Measurements from ENCODE around the gene PRKAR1B.
"Not testable (repeated sequence)": the region's sequence is repeated elsewhere in the genome, so short reads cannot be mapped to it uniquely, and the experiment has no call there.

DNA sequence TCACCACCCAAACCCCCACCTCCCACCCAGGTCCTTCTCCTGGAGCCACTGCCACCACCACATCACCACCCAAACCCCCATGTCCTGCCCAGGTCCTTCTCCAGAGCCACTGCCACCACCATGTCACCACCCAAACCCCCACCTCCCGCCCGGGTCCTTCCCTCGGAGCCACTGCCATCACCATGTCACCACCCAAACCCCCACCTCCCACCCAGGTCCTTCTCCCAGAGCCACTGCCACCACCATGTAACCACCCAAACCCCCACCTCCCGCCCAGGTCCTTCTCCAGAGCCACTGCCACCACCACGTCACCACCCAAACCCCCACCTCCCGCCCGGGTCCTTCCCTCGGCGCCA lies 175.5 kb downstream of the PRKAR1B start:
- TF ChIP-seq, protein P1, sequence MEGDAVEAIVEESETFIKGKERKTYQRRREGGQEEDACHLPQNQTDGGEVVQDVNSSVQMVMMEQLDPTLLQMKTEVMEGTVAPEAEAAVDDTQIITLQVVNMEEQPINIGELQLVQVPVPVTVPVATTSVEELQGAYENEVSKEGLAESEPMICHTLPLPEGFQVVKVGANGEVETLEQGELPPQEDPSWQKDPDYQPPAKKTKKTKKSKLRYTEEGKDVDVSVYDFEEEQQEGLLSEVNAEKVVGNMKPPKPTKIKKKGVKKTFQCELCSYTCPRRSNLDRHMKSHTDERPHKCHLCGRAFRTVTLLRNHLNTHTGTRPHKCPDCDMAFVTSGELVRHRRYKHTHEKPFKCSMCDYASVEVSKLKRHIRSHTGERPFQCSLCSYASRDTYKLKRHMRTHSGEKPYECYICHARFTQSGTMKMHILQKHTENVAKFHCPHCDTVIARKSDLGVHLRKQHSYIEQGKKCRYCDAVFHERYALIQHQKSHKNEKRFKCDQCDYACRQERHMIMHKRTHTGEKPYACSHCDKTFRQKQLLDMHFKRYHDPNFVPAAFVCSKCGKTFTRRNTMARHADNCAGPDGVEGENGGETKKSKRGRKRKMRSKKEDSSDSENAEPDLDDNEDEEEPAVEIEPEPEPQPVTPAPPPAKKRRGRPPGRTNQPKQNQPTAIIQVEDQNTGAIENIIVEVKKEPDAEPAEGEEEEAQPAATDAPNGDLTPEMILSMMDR (IDR thresholded peaks at IDR 0.05 in 8 of 11, conservative IDR thresholded peaks at IDR 0.05 in 3 of 11), result not testable (repeated sequence)
- not testable (repeated sequence) for TF ChIP-seq POLR2A (IDR thresholded peaks at IDR 0.05)
